Body of pancreas (tissue), 4 donors: ENCODE data around the gene L1CAM.

Experiments
- POLR2A ChIP-seq, 3 donors: fragments of 450-650 bp; IDR thresholded peaks; one replicate each; pipeline ENCODE4 v1.6.1; 2016; ENCODE audit warnings: antibody characterized with exemption in 3 of 3, mild to moderate bottlenecking in 2 of 3
- TF ChIP-seq, protein P1 (sequence below), 7 experiments: fragments of 450-650 bp in 4 of 7; fragments of 200-600 bp in 3 of 7; sonication (generic) in 3 of 7; IDR thresholded peaks; one replicate each; pipeline ENCODE4 v1.5.1; 2016 to 2019; ENCODE audit warnings: antibody characterized with exemption in 7 of 7

DNA sequence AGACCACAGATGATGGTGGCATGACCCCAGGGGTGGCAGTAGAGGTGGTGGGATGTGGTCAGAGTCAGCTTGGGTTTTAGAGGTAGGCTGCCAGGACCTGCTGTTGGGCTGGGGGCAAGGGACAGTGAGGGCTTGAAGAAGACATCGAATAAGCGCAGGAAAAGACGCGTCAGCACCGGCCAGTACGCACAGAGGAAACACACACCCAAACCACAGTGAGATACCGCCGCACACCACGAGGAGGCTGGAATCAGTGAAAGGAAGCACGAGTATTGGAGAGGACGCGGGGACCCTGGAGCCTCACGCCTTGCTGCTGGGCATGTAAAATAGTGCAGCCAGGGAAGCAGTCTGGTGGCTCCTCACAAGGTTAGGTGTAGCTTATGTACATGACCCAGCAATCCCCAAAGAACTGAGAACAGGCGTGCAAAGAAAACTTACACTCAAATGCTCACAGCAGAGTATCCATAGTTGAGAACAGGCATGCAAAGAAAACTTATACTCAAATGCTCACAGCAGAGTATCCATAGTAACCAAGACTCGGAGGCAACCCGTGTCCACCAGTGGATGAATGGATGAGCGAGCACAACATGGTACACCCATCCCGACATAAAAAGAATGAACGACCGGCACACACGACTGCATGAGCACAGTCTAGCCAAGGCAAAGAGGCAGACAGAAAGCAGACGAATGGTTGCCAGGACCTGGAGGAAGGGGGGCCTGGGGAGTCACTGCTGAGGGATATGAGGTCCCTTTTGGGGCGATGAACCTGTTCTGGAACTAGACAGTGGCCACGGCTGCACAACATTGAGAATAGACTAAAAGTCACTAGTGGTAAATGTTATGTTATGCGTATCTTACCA lies 68.9 kb downstream of the L1CAM start:
- TF ChIP-seq, protein P1, sequence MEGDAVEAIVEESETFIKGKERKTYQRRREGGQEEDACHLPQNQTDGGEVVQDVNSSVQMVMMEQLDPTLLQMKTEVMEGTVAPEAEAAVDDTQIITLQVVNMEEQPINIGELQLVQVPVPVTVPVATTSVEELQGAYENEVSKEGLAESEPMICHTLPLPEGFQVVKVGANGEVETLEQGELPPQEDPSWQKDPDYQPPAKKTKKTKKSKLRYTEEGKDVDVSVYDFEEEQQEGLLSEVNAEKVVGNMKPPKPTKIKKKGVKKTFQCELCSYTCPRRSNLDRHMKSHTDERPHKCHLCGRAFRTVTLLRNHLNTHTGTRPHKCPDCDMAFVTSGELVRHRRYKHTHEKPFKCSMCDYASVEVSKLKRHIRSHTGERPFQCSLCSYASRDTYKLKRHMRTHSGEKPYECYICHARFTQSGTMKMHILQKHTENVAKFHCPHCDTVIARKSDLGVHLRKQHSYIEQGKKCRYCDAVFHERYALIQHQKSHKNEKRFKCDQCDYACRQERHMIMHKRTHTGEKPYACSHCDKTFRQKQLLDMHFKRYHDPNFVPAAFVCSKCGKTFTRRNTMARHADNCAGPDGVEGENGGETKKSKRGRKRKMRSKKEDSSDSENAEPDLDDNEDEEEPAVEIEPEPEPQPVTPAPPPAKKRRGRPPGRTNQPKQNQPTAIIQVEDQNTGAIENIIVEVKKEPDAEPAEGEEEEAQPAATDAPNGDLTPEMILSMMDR (IDR thresholded peaks at IDR 0.05): no peak
- TF ChIP-seq POLR2A (IDR thresholded peaks at IDR 0.05): no peak
